ENCODE results near the gene TECPR2. TPM values are rescaled to one million over a fixed set of nuclear protein-coding genes. Genes with fewer than 3 reads are reported as not detected.

Gene TECPR2
- total and polyA plus RNA-seq, 4 experiments from 2014 or later, result 0.89 to 12.6 (median 7.8) TPM

DNA sequence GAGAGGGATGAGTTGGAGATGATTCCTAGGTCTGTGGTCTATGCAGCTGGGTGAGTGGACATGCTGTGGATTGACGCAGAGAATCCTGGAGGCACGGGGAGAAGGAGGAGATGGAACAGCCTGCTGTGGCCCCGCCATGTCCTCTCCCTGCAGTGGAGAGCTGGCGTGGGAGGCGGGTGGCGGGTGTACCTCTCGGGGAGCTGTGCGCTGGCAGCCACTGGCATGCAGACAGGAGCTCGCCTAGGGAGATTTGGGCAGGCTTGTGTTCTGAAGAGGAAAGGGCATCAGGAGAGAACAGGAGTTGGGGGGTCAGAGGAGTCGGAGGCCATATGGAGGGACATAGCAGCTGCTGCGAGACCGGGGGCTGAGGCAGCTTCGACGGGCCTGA, 56.1 kb downstream of the TECPR2 start:
- intact Hi-C loops (cut with micrococcal nuclease), result no loop called here
- Histone ChIP-seq H3K4me3 (ENCODE audit: low read length in 2 of 2) (no peak overlapping the region), H3K27ac (ENCODE audit: low read depth, low read length) (no peak overlapping the region), H3K4me1 (ENCODE audit: insufficient read depth, low read length) (no peaks in the 10 kb centered on the region), H3K9me3 (ENCODE audit: control insufficient read depth in 1 of 2, low read length in 2 of 2) (no peaks in the 10 kb centered on the region), H3K27me3 (ENCODE audit: insufficient read depth, low read length) (no peaks in the 10 kb centered on the region), H3K36me3 (ENCODE audit: insufficient read depth, low read length) (peaks cover 9% of the 10 kb centered on the region)
- POLR2A ChIA-PET (ENCODE audit: partially characterized antibody), result no interaction called here
- Mint-ChIP-seq H3K4me3 (no peak overlapping the region), H3K36me3 (peaks cover 12 to 18% of the 10 kb centered on the region in 2 donors), H3K27ac (peak overlapping the region in 1 of 7 donors; percentile 45), H3K9me3 (no peaks in the 10 kb centered on the region), H3K4me1 (peaks cover 0 to 1% (median 0%) of the 10 kb centered on the region in 4 donors), H3K27me3 (no peaks in the 10 kb centered on the region)
- CTCF ChIA-PET (ENCODE audit: partially characterized antibody), result no interaction called here
- DNase-seq, result no peak

DNA sequence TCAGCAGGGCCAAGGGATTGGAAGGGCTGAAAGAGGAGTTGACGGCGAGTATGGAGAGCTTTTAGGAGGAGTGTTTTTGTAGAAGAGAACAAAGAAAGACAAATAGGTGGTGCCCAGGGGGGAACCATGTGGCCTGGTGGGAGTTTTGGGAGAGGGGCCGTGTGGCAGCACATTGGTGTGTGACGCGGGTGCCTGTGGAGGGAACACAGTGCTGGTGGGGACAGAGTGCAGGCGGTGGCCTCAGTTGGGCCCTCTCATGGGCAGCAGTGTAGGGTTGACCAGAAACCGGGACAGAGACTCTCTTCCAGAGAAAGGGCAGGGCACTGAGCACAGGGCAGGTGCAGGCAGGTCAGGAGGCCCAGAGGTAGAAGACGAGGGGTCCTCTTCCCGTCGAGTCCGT, 56.5 kb downstream of the TECPR2 start:
- CTCF ChIA-PET (ENCODE audit: partially characterized antibody), result interaction anchor here (1.1 kb wide), 1 partner anchor 17 kb away, joined by 3 read pairs; no protein-coding TSS in a partner anchor
- H3K4me3 Mint-ChIP-seq, result no peak overlapping the region
- POLR2A ChIA-PET (ENCODE audit: partially characterized antibody), result no interaction called here
- Histone ChIP-seq H3K27ac (ENCODE audit: low read depth, low read length) (no peak overlapping the region), H3K4me3 (ENCODE audit: low read length in 2 of 2) (no peak overlapping the region), H3K9me3 (ENCODE audit: control insufficient read depth in 1 of 2, low read length in 2 of 2) (no peaks in the 10 kb centered on the region), H3K27me3 (ENCODE audit: insufficient read depth, low read length) (no peaks in the 10 kb centered on the region), H3K36me3 (ENCODE audit: insufficient read depth, low read length) (peaks cover 8% of the 10 kb centered on the region), H3K4me1 (ENCODE audit: insufficient read depth, low read length) (no peaks in the 10 kb centered on the region)
- peaks cover 0 to 1% (median 0%) of the 10 kb centered on the region in 4 donors for H3K4me1 Mint-ChIP-seq
- peaks cover 12 to 18% of the 10 kb centered on the region in 2 donors for H3K36me3 Mint-ChIP-seq
- H3K9me3 Mint-ChIP-seq, result no peaks in the 10 kb centered on the region
- H3K27me3 Mint-ChIP-seq, result no peaks in the 10 kb centered on the region
- H3K27ac Mint-ChIP-seq, result peak overlapping the region in 1 of 7 donors; percentile 31
- intact Hi-C loops (cut with micrococcal nuclease), result no loop called here
- DNase-seq, result no peak

DNA sequence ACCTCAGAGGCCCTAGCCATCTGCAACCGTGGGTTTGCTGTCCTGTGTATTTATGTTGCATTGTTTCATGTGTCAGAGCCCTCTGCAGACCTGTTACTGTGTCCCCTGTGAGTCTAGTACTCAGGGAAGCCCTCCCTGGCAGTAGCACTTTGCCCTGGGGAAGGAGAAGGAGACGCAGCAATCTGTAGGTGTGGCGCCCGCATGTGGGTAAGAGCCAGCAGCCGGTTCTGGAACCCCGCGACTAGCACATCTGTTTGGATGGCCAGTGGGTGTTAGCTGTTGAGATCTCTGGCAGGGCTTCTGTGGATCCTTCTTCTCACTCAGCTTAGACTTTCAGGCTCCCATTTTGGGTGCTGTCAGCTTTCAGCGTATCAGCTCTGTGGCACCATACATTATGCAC, 57.0 kb downstream of the TECPR2 start:
- no peaks in the 10 kb centered on the region for H3K9me3 Mint-ChIP-seq
- ChIA-PET CTCF (ENCODE audit: partially characterized antibody) (interaction anchor here (1.1 kb wide), 1 partner anchor 17 kb away, joined by 3 read pairs; no protein-coding TSS in a partner anchor), POLR2A (ENCODE audit: partially characterized antibody) (no interaction called here)
- Histone ChIP-seq H3K4me1 (ENCODE audit: insufficient read depth, low read length) (no peaks in the 10 kb centered on the region), H3K9me3 (ENCODE audit: control insufficient read depth in 1 of 2, low read length in 2 of 2) (no peaks in the 10 kb centered on the region), H3K27ac (ENCODE audit: low read depth, low read length) (no peak overlapping the region), H3K27me3 (ENCODE audit: insufficient read depth, low read length) (no peaks in the 10 kb centered on the region), H3K4me3 (ENCODE audit: low read length in 2 of 2) (no peak overlapping the region), H3K36me3 (ENCODE audit: insufficient read depth, low read length) (peaks cover 3% of the 10 kb centered on the region)
- H3K36me3 Mint-ChIP-seq, result peaks cover 14 to 18% of the 10 kb centered on the region in 2 donors
- peaks cover 0 to 1% (median 0%) of the 10 kb centered on the region in 4 donors for H3K4me1 Mint-ChIP-seq
- H3K27ac Mint-ChIP-seq, result no peak overlapping the region
- no peak overlapping the region for H3K4me3 Mint-ChIP-seq
- no peaks in the 10 kb centered on the region for H3K27me3 Mint-ChIP-seq
- intact Hi-C loops (cut with micrococcal nuclease), result no loop called here
- DNase-seq, result no peak

DNA sequence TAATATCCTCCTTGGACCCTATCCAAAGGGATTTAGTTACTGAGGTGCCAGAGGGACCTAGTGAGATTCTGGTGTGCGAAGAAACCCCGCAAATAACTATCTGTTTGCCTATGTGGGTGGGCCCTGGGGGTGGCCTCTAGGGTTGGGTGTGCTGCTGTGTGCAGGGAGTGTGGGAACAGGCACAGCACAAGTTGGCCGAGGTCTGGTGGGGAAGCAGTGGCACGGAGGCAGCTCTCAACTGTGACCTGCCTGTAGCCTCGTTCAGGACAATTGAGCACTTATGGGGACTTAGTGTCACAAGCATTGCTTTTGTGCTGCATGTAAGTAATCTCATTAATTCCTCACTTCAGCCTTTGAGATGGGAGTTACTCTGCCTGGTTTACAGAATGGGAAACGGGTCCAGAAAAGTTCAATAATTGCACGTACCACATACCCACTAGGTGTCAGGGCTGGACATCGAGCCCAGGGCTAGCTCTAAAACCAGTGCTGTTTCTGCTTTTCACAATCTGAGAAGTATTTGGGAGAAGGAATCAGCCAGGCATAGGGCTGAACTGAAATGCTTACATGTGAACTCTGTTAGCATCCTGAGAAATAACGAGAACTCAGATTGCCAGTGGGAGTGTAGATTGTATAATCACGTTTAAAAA, 58.8 kb downstream of the TECPR2 start:
- no peak overlapping the region for H3K27ac ChIP-seq (ENCODE audit: low read depth, low read length)
- no peaks in the 10 kb centered on the region for H3K27me3 Mint-ChIP-seq
- peaks cover 0 to 1% (median 0%) of the 10 kb centered on the region in 4 donors for H3K4me1 Mint-ChIP-seq
- no peak overlapping the region for H3K4me3 ChIP-seq (ENCODE audit: low read length in 2 of 2)
- H3K27ac Mint-ChIP-seq, result no peak overlapping the region
- ChIA-PET CTCF (ENCODE audit: partially characterized antibody) (no interaction called here), POLR2A (ENCODE audit: partially characterized antibody) (no interaction called here)
- no peaks in the 10 kb centered on the region for H3K4me1 ChIP-seq (ENCODE audit: insufficient read depth, low read length)
- H3K27me3 ChIP-seq (ENCODE audit: insufficient read depth, low read length), result no peaks in the 10 kb centered on the region
- intact Hi-C loops (cut with micrococcal nuclease), result no loop called here
- no peaks in the 10 kb centered on the region for H3K36me3 ChIP-seq (ENCODE audit: insufficient read depth, low read length)
- no peak overlapping the region for H3K4me3 Mint-ChIP-seq
- no peaks in the 10 kb centered on the region for H3K9me3 ChIP-seq (ENCODE audit: control insufficient read depth in 1 of 2, low read length in 2 of 2)
- no peak for DNase-seq
- no peaks in the 10 kb centered on the region for H3K9me3 Mint-ChIP-seq
- H3K36me3 Mint-ChIP-seq, result peaks cover 18 to 22% of the 10 kb centered on the region in 2 donors

DNA sequence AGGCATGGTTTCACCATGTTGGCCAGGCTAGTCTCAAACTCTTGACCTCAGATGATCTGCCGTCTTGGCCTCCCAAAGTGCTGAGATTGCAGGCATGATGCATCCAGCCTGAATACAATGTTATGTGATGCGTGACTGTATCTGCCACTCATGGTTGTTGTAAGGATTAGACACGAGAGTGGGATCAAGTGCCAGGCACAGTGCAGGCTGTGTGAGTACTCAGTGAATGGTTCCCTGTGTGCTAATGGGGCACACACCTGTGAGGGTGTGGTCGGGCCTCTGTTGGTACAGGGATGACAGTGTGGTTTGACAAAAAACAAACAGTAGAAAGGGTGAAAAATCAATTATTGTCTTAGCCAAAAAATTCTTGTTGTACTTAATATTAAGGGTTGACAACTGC, 61.8 kb downstream of the TECPR2 start:
- Histone ChIP-seq H3K36me3 (ENCODE audit: insufficient read depth, low read length) (no peaks in the 10 kb centered on the region), H3K4me1 (ENCODE audit: insufficient read depth, low read length) (no peaks in the 10 kb centered on the region), H3K4me3 (ENCODE audit: low read length in 2 of 2) (no peak overlapping the region), H3K27me3 (ENCODE audit: insufficient read depth, low read length) (no peaks in the 10 kb centered on the region), H3K9me3 (ENCODE audit: control insufficient read depth in 1 of 2, low read length in 2 of 2) (no peaks in the 10 kb centered on the region), H3K27ac (ENCODE audit: low read depth, low read length) (no peak overlapping the region)
- DNase-seq, result no peak
- H3K9me3 Mint-ChIP-seq, result no peaks in the 10 kb centered on the region
- peaks cover 0 to 1% (median 0%) of the 10 kb centered on the region in 4 donors for H3K4me1 Mint-ChIP-seq
- H3K4me3 Mint-ChIP-seq, result no peak overlapping the region
- intact Hi-C loops (cut with micrococcal nuclease), result no loop called here
- H3K27ac Mint-ChIP-seq, result no peak overlapping the region
- peaks cover 15 to 20% of the 10 kb centered on the region in 2 donors for H3K36me3 Mint-ChIP-seq
- ChIA-PET CTCF (ENCODE audit: partially characterized antibody) (interaction anchor here (2.1 kb wide), 1 partner anchor 13 kb away, joined by 11 read pairs; no protein-coding TSS in a partner anchor), POLR2A (ENCODE audit: partially characterized antibody) (no interaction called here)
- H3K27me3 Mint-ChIP-seq, result no peaks in the 10 kb centered on the region

DNA sequence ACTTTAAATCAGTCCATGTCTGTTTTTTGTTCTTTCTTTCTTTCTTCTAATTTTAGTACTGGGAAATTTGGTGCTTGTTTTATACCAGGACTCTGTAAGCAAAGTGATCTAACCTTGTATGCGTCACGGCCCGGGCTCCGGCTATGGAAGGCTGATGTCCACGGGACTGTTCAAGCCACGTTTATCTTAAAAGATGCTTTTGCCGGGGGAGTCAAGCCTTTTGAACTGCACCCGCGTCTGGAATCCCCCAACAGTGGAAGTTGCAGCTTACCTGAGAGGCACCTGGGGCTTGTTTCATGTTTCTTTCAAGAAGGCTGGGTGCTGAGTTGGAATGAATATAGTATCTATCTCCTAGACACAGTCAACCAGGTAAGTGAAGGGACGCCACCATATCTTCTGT, 62.2 kb downstream of the TECPR2 start:
- Histone ChIP-seq H3K9me3 (ENCODE audit: control insufficient read depth in 1 of 2, low read length in 2 of 2) (no peaks in the 10 kb centered on the region), H3K4me3 (ENCODE audit: low read length in 2 of 2) (no peak overlapping the region), H3K4me1 (ENCODE audit: insufficient read depth, low read length) (no peaks in the 10 kb centered on the region), H3K27ac (ENCODE audit: low read depth, low read length) (no peak overlapping the region), H3K27me3 (ENCODE audit: insufficient read depth, low read length) (no peaks in the 10 kb centered on the region), H3K36me3 (ENCODE audit: insufficient read depth, low read length) (no peaks in the 10 kb centered on the region)
- H3K36me3 Mint-ChIP-seq, result peaks cover 15 to 20% of the 10 kb centered on the region in 2 donors
- intact Hi-C loops (cut with micrococcal nuclease), result no loop called here
- CTCF ChIA-PET (ENCODE audit: partially characterized antibody), result no interaction called here
- no peak overlapping the region for H3K4me3 Mint-ChIP-seq
- POLR2A ChIA-PET (ENCODE audit: partially characterized antibody), result no interaction called here
- peaks cover 0 to 1% (median 0%) of the 10 kb centered on the region in 4 donors for H3K4me1 Mint-ChIP-seq
- H3K27ac Mint-ChIP-seq, result no peak overlapping the region
- no peaks in the 10 kb centered on the region for H3K27me3 Mint-ChIP-seq
- no peaks in the 10 kb centered on the region for H3K9me3 Mint-ChIP-seq
- no peak for DNase-seq

DNA sequence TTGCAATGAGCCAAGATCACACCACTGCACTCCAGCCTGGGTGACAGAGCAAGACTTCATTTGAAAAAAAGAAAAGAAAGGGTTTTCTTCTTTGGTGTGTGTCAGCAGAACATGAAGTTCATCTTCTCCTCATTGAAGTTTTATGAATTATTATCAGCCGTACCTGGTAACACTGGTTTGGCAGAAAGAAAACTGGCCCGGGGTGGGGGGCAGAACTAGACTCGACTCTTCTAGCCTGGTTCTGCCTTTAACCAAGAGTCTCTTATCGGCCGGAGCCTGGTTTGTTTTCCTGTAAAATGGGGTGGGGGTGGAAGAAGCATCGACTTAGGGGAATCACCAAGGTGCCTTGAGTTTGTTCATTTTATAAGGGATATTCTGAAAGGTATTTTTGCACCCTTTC, 64.1 kb downstream of the TECPR2 start:
- CTCF ChIA-PET (ENCODE audit: partially characterized antibody), result no interaction called here
- H3K4me3 Mint-ChIP-seq, result no peak overlapping the region
- intact Hi-C loops (cut with micrococcal nuclease), result no loop called here

More for the DNA sequence above, 64.1 kb downstream of the TECPR2 start:
- peak overlapping the region in 1 of 7 donors; percentile 48 for H3K27ac Mint-ChIP-seq
- H3K4me1 ChIP-seq (ENCODE audit: insufficient read depth, low read length), result no peaks in the 10 kb centered on the region
- no peak overlapping the region for H3K4me3 ChIP-seq (ENCODE audit: low read length in 2 of 2)
- peaks cover 3% of the 10 kb centered on the region for H3K36me3 ChIP-seq (ENCODE audit: insufficient read depth, low read length)
- H3K27me3 ChIP-seq (ENCODE audit: insufficient read depth, low read length), result no peaks in the 10 kb centered on the region
- H3K27ac ChIP-seq (ENCODE audit: low read depth, low read length), result no peak overlapping the region
- peaks cover 0 to 1% (median 0%) of the 10 kb centered on the region in 4 donors for H3K4me1 Mint-ChIP-seq
- H3K9me3 Mint-ChIP-seq, result no peaks in the 10 kb centered on the region
- POLR2A ChIA-PET (ENCODE audit: partially characterized antibody), result interaction anchor here (0.6 kb wide), 2 partner anchors 22 to 29 kb away, joined by 3 to 4 read pairs; no protein-coding TSS in a partner anchor
- H3K27me3 Mint-ChIP-seq, result no peaks in the 10 kb centered on the region
- no peaks in the 10 kb centered on the region for H3K9me3 ChIP-seq (ENCODE audit: control insufficient read depth in 1 of 2, low read length in 2 of 2)
- peaks cover 15 to 25% of the 10 kb centered on the region in 2 donors for H3K36me3 Mint-ChIP-seq
- no peak for DNase-seq
